Fibroblast of skin of right biceps (primary cell): ENCODE data around the gene SMG6.
A peak's percentile ranks its signal among the peaks of the same experiment; 100 is the strongest.
"Not testable (repeated sequence)": the region's sequence is repeated elsewhere in the genome, so short reads cannot be mapped to it uniquely, and the experiment has no call there.

Source experiments
- DNase-seq: peaks from one replicate; pipeline ENCODE4 v3.0.0-alpha.2; 2013

The SMG6 gene

DNA sequence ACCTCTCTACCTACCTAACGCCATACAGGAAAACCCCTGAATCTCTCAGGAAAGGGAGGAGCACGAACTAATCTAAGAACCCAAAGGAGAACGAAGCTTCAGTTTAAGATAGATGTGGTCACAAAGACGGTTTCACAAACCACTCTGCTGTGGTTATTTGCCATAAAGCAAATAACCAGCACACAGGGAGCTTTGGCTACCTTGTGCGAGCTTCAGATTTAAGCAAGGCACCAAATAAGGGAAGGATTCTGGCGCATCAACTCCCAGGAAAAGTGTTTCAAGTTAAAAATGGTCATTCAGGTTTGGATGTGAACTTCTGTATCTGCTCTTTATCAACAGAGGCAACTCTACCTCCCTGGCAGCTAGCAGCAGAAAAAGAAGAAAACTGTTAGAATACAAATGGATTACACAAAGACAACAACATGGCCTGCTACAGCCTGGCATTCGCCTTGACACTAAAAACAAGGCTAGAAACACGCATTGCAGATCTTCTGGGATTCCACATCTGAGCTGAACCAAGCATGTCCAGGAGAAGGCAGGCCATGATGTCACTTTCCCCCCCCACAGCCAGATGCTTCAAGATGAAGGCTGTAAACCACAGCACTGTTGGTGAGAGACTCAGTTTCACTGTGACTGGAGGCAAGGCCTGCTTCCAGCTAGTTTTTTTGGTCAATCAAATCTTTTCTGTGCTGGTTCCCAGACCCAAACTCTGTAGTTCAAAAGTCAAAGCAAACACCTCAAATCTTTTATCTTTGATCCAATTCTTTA is 43.6 kb downstream of the SMG6 start:
- peak; percentile 69 for DNase-seq

DNA sequence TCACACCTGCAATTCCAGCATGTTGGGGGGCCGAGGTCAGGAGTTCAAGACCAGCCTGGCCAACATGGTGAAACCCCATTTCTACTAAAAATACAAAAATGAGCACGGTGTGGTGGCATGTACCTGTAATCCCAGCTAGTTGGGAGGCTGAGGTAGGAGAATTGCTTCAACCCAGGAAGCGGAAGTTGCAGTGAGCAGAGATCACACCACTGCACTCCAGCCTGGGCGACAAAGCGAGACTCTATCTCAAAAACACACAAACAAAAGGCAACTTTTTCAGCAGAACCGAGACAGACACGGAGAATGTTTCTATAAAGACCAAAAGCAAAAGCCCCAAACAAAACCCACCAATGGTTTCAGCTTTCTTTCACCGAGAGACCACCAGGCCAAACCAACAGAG is 44.8 kb downstream of the SMG6 start:
- DNase-seq = not testable (repeated sequence)

DNA sequence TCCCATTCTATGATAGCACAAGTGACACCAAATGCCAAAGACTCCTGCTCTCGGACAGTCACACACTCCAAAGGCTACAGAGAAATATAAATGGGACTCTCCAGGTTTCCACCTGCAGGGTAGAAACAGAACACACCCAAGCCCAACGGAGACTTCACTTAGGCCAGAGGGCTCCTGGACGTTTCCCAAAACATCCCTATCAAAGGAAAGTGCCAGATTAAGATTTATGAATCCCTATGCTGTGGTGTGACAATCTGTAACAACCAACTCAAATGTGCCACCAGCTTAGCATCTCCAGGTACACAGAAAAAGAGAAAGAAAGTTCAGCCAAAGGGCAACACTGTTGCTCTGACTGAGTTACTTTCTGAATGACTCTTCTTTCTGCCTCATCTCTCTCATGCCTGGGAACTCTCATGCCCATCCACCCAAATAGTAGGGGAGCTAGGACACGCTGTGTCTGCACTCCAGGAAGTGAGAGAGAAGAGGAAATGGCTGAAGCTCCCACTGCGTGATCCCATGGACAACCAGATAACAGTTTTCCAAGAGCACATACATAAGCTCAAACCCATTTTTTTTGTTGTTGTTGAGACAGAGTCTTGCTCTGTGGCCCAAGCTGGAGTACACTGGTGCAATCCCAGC is 49.7 kb downstream of the SMG6 start:
- DNase-seq = no peak

DNA sequence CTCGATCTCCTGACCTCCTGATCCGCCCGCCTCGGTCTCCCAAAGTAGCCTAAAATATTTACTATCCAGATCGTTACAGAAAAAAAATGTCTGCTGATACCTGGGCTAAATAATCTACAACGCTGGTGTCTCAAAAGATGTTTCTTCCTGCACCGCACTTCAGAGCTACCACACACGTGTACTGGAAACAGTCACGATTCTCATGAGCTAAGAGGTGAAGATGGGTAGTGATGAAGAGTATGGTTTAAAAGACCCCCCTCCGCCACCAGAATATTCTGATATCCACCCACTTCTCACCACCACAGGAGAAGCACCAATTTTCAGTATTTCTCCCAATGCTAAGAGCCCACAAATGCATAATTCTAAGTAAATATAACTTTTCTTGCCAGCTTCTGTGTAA is 50.2 kb downstream of the SMG6 start:
- DNase-seq = no peak

DNA sequence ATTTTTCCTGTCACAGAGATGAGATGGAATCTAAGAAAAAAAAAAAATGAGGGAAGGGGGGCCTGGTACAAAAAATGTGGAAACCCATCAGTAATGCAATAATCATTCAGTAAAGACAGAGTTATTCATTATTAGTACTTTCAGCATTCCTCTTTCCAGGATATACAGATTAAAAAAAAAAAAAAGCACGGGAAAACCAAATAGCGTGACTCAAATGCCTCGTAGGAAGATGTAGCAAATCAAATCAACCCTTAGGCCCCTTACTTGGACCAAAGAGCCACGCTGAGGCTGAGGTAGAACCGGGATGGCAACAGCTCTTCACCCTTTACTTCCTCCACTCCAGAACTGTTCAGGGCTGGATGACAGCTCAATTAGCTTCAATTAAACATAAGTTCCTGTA is 52.5 kb downstream of the SMG6 start:
- peak; percentile 73 for DNase-seq

DNA sequence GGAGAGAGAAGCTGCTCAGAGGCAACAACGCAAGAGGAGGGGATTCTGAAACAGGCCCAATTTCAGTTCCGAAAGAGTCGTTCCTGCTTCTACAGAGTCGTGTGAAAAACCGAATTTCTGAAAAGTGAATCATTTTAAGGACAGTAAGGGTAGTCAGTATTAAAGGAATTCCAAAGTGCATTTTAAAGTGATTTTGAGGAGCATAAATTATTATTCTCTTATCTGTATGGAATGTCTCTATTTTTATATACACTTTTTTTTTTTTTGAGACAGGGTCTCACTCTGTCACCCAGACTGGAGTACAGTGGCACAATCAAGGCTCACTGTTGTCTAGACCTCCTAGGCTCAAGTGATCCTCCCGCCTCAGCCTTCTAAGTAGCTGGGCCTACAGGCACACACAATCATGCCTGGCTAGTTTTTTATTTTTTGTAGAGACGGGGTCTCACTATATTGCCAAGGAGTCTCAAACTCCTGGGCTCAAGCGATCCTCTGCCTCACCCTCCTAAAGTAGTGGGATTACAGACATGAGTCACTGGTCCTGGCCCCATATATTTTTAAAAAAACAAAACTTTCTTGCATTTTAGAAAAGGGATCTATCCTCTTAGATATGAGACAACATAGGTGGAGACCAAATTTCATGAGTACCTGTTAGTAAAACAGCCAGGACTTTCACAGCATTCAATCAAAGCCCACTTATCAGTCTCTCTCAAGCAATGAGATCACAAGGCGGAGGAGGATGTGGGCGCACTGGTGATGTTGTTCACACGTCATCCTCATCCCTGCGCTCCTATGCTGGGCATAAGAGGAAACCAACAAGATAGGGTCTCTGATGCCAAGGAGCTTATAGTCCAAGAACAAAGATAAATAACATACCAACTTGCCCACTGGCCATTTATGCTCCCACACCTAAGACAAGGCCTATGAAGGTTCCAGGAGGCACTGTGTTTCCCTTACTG is 53.2 kb downstream of the SMG6 start:
- peak; percentile 88 for DNase-seq

DNA sequence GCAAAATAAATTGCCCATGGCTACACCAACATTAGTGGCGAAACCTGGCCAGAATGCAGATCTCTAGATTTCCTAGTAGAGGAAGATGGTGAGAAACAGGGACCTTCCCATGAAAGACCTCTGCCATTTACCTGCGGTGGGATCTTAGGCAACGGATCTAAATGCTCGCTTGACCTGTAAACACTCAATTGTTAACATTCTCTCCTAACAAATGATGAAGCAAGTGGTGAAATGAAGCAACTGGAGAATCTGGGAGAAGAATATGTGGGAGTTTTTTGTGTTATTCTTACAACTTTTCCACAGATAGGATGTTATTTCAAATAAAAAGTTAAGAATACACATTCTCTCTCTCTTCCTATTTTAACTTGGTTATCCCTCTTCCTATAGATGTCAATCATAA is 56.6 kb downstream of the SMG6 start:
- no peak for DNase-seq

DNA sequence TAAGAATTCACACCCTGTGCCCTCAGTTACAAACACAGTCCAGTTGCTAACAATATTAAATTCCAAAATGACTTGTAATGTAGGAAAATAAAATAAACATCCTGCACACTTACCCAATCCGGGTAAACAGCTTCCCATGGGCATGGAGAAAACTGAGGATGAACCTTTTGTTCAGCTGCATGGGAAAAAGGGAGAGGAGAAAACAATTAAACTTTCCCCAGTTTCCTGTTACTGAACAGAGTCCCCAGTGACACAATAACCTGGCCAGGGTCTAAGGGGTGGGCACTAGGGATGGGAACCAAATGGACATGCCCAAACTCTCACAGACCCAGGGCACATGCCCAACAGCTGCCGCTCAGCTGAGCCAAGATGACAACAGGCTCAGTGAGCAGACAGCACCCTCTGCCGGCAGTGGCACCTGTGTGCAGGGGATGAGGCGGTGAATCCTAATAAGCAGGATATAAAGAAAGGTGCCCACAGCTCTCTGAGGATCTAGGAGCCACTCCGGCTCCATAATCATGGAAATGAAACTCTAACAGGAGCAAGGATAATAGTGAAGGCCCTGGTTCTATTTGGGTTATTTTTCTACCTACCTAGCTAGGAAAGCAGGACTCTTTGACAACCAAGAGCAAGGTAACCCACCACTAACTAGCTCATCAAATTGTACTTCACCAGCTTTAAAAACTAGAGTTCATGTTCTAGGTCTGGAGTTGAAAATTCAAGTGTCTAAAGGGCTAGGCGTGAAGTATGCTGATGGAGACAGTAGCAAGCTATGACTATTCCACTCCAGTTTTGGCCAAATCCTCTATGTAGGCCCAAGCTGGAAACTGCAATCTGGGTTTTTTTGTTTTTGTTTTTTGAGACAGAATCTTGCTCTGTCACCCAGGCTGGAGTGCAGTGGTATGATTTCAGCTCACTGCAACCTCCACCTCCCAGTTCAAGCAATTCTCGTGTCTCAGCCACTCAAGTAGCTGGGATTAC is 58.8 kb downstream of the SMG6 start:
- DNase-seq = peak; percentile 83

DNA sequence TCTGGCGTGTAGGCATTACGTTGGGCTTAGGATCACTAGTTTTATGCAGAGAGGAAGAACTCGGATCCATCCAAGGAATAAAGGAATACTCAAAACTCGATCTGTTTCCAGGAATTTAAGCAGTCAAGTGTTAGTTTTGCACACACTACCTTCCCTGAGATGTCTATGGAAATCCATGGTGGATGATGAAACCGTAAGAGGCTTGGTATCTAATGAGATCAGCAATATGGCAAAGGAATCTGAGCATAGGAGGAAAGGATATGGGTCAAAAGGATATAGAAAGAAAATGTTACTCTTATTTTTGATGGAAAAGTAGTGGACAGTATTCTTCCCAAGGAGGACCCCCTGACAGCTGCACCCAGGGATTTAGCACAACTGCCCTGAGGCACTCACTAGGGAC is 59.6 kb downstream of the SMG6 start:
- DNase-seq = no peak

DNA sequence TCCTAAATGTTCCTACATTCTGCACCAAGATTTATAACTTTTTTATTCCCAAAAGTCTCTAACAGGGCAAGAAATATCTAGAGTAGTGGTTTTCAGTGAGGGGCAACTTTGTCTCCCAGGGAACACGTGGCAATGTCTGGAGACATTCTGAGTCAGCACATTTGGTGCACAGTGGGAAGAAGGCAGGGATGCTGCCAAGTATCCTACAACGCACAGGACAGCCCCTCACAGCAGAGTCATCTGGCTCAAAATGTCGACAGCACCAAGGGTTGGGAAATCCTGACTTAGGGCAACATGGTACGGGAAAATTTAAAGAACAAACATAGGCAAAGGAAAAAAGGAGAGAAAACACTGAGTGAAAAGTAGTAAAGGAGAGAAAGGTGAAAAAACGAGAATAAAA is 61.8 kb downstream of the SMG6 start:
- DNase-seq = peak; percentile 90

DNA sequence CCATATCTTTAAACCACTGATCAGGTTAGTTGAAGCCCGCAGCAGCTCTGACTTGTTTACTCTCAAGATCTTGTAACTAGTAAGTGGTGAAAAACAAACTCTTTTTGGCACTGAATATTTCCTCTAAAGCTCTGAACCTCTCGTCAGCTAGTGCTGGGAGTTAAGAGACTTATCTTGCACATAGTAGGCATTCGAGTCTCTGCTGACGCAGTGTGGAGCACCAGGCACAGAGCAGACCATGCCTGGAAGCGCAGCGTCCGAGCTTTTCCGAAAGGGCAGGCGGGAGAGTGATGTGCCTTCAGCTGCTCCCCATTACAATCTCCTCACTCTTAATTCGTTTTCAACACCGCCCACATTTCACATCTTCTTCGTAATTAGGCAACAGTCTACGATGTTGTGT is 63.0 kb downstream of the SMG6 start:
- DNase-seq = no peak

DNA sequence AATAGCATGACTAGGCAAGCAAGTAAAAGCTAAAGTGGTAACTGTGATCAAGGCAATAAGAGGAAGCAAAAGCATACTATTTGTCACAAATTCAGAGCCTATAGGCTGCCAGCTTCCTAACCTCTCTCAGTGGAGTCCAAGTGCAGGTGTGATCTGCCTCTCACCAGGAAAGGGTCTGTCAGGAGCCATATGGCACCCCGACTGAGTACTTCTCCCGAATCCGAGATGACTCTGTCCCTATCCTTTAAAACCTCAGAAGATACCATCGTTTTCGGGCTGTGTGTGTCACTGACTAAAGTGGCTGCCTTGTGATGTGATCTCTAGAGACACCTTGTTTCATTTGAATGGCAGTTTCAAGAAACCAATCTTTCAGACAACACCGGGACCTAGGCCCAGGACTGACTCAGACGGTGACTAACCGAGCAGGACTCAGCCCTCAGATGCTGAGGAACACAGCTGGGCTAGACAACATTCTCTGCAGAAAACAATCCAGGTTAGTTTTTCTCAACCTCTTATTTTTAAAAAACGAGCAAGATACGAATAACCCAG is 63.6 kb downstream of the SMG6 start:
- DNase-seq = peak; percentile 92

DNA sequence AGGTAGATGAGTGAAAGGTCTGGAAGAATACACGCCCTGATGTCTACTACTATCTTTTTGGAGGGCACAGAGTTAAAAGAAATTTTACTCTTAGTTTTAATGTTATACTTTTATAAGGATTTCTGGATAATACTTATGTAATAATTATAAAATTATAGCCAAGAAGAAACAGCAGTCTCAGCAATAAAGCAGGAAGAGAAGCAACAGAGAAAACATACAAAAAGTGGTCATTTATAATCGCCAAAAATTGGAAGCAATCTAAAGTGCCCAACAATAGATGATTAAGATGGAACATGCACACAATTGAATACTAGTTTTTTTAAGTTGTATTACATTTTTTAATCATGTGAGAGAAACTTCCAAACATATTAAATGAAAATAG is 64.4 kb downstream of the SMG6 start:
- DNase-seq = no peak

DNA sequence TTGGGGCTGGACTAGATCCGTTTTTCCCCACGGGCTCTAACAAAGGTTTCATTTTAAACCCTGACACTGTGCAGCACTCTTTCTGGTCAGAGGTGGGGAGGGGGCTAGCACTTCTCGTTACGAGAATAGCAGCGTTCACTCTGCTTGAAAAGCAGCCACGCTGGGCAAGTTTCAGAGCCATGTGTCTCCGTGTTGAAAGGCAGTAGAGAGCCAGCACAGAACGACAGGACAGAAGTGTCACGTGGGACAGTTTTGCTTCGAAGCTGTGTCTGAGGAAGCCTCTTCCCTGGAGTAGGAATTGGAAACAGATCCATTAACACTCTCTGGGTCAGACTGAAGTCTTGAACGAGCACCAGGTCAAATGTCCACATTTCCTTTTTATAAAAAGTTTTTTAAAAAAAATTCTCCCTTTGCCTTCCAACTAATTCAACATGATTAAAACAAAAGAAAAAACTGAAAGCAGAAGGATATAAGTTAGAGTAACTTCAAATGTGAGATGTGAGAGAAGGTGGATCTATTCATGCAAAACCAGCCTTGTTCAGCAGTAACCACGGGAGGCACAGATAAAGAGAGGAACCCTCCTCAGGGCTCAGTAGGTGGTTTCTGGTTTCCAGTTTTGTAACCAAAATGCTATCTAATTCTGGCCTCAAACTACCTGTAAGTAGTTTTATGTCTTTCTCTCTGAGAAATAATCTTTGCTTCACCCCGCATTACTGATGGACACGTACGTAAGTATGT is 65.0 kb downstream of the SMG6 start:
- DNase-seq = no peak

DNA sequence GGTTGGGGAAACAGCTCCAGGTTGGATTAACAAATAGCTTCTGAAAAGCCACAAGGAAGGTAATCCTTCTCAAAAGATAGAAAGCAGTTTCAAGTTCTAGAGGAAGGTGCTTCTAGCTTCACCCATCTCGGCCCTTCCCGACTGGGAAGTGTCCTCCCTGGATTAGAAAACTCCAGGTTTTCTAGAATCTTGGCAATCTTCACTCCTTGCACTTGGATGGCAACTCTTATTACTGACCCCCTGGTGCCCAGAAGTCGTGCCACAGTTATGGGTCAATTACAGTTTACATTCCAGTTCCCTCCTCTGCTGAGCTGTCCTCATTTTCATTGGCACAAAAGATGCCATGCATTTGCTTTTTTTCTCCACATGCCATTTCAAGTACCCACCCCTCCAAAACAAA is 65.6 kb downstream of the SMG6 start:
- DNase-seq = no peak

DNA sequence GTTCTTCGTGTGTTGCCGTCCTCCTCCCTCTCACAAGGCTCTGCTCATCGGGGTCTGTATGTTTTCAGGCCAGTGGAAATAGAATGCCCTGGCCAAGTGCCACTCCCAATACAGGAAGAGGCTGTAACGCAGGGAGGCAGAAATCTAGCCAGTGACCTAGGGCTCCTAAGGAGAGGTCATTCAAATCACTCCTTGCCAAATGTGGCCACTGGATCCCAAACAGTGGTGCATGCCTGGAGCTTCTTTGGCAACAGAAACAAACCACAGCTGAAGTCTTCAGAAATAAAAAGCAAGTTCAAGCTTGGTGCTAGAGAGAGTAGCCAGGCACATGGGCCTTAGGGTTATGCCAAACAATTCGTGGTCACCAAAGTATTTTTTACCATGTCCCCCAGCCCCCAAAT is 66.1 kb downstream of the SMG6 start:
- no peak for DNase-seq

DNA sequence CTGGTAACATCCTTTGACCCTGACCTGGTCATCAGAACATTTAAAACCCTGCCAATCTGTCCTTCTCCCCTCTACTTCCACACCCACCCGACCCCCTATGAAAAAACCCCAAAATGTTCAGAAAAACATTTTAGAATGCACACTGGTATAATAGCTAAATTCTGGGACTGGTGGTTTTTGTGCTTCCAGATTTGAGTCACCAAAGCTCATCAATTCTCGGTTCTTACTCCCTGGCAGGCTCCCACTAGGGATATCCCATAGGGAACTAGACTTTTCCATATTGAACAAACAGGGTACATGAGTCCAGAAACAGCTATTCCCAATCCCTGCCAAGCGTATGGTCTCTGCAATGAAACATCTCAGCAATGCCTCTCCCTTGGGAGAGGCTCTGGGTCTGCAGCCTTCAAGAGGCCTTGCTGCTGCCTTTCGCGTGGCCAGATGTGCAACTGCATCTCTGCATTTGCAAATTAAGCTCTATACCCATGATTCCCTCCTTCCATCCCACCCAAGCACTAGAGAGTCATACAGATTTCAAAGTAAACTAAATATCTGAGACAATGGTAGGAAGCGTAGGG is 67.7 kb downstream of the SMG6 start:
- peak; percentile 92 for DNase-seq

DNA sequence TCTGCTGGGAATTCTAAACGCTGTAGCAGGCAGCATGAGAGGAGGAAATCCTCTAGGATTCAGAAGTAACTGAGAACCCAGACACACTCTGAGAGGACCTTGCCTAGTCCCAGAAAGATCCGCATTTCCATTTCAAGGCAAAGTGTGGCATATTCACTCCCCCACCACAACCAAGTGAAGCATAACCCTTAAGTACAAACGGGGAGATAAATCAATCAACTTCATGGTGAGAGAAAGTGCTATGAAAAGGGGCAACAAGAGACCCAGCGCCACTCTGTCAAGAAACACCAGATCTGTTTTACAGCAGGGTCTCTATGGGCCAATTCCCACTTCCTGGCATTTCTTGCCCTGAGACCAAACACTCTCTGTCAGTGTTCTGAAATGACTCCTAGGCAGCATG is 68.3 kb downstream of the SMG6 start:
- DNase-seq = no peak

DNA sequence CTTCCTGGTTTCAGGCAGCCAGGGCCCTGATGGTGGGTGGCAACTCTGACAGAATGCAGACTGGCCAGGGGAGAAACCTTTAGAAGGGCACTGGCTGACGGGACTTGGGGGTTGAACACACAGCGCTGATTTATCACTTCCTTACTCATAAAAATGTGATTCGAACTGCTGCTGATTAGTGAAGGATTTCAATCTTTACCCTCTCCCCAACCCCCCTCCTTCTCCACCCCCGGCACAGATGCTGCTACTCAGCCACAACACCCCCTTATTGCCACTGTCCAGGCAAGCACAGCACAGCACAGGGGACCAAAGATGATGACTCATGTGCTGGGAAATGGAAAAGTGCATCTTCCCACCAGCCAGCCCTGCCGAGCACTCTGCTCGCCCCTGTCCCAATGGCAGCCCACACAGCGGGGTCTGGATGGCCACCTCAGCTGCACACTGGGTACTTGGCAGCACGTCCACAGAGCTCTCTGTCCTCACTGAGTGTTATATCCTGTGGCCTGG is 70.1 kb downstream of the SMG6 start:
- DNase-seq = peak; percentile 90

DNA sequence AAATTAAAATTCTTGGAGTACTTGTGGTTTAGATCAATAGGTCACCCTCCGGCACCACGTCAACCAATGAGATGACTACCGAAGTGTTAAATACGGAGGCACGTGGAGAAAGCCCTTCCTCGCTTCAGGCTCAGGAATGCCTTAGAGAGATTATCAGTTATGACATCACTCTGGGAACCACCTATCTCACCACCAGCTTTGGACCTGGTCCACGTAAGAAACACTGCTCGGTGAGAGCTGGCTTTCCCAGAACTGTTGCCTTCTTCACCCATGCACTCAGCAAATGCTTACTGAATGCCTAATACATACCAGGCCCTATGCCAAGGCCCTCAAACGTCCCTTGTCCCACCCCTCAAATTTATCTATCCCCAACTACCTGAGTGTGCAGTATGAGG is 71.3 kb downstream of the SMG6 start:
- DNase-seq = peak; percentile 97

DNA sequence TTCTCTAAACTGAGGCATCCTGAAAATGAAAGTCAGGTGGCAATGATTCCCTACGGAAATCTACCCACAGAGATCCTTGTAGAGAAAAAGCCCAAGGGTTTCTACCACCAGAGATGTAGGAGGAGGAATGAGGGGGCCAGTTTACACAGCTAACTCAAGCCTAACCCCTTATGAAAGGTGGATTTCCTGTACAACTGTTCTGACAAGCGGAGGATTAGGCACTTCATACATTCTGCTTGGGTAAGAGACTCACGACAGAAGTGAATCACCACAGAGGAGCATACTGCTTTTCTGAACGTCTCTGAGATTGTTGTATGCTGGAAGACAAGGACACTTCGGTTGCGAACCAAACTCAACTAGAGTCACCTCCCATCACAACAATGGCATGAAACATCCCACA is 72.7 kb downstream of the SMG6 start:
- peak; percentile 70 for DNase-seq
